ENCODE data around the gene OAF.
A peak's percentile ranks its signal among the peaks of the same experiment; 100 is the strongest.

Gene OAF

DNA sequence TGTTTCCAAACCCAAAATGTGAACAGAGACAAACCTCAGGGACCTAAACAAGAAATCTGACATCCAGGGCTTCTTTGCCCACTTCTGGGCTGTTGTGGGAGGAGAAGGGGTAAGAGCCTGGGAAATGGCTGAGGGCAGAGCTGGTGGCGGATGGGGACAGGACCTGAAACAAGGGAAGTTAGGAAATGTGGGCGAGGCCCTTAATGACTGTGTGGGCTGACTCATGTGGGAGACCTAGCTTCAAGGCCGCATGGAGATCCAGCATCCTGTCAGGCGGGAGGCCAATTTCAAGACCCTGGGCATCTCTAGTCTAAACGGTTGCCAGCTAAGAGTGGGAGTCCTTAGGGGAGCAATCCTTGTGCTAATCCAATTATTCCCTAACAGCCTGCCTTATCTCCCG lies 2.1 kb upstream of the OAF start:
- H3K4me3 ChIP-seq (ENCODE audit: low read length) = no peak overlapping the region
- no peak overlapping the region for H3K9ac ChIP-seq (ENCODE audit: low read depth, low read length)
- no peaks in the 10 kb centered on the region for H3K36me3 ChIP-seq (ENCODE audit: insufficient read depth, low read depth, low read length)
- peaks cover 13% of the 10 kb centered on the region; the same call in 1 of the 2 replicates for H3K4me1 ChIP-seq (ENCODE audit: insufficient read depth, low read length)
- peaks cover 92% of the 10 kb centered on the region for H3K27me3 ChIP-seq (ENCODE audit: insufficient read depth, low read length)
- no peak overlapping the region for H3K27ac ChIP-seq (ENCODE audit: low read length)
- no peaks in the 10 kb centered on the region for H3K9me3 ChIP-seq (ENCODE audit: insufficient read depth, low read depth, low read length)

DNA sequence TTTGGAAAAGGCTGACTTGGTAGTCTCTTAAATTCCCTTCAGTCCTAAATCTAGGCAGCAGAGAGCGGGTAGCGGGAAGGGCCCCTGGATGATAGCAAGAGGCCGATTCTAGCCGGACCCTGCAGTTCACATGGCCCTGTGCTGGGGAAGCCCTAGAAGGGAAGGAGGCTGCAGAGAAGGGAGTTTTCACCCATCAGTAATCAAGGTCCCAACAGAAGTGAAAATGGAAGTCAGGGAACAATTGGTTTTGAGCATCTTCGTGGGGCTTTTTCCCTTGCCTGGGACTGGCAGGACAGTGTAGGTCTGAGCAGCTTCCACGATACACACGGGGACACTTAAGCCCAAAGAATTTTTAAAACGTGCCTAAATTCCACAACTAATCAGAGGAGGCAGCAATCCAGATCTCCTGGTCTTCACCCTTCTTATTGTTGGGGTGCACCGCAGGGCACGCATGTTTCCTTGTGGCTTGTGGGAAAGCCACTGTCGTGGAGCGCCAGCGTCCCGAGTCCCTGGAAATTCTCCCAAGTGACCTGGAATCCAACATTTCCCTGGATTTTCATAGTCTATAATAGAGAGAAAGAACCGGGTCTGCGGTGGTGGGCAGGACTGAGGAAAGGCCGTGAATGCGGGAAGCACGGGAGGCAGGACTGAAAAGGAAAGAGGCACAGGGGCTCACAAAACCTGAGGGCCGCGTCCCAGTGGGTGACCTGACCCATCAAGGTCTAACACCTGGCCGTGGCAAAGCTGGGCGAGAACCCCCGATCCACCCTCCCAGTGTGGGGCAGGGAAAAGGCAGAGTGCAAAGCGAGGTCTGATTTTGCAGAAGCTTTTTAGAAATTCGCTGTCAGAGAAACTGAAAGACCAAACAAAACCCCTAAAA lies 846 bp upstream of the OAF start:
- Histone ChIP-seq H3K9me3 (ENCODE audit: insufficient read depth, low read depth, low read length) (no peaks in the 10 kb centered on the region), H3K9ac (ENCODE audit: low read depth, low read length) (peak overlapping the region; percentile 48; the same call in 1 of the 2 replicates), H3K4me3 (ENCODE audit: low read length) (peak overlapping the region; percentile 75), H3K4me1 (ENCODE audit: insufficient read depth, low read length) (peaks cover 13% of the 10 kb centered on the region; the same call in 1 of the 2 replicates), H3K36me3 (ENCODE audit: insufficient read depth, low read depth, low read length) (no peaks in the 10 kb centered on the region), H3K27ac (ENCODE audit: low read length) (no peak overlapping the region), H3K27me3 (ENCODE audit: insufficient read depth, low read length) (peaks cover 96% of the 10 kb centered on the region)

- H3K27me3 ChIP-seq (ENCODE audit: insufficient read depth, low read length) = peaks cover 96% of the 10 kb centered on the region
- no peak overlapping the region for H3K9ac ChIP-seq (ENCODE audit: low read depth, low read length)
- peak overlapping the region; percentile 75 for H3K4me3 ChIP-seq (ENCODE audit: low read length)
- H3K36me3 ChIP-seq (ENCODE audit: insufficient read depth, low read depth, low read length) = no peaks in the 10 kb centered on the region
- H3K27ac ChIP-seq (ENCODE audit: low read length) = no peak overlapping the region
- peaks cover 13% of the 10 kb centered on the region; the same call in 1 of the 2 replicates for H3K4me1 ChIP-seq (ENCODE audit: insufficient read depth, low read length)
- H3K9me3 ChIP-seq (ENCODE audit: insufficient read depth, low read depth, low read length) = no peaks in the 10 kb centered on the region
Measured at GRCh38 chr11:120211522-120212258, 858 bp downstream of the OAF start.

GRCh38 chr11:120212259-120212878 lies 1.5 kb downstream of the OAF start:
- H3K4me3 ChIP-seq (ENCODE audit: low read length) = peak overlapping the region; percentile 34; the same call in 1 of the 2 replicates

DNA sequence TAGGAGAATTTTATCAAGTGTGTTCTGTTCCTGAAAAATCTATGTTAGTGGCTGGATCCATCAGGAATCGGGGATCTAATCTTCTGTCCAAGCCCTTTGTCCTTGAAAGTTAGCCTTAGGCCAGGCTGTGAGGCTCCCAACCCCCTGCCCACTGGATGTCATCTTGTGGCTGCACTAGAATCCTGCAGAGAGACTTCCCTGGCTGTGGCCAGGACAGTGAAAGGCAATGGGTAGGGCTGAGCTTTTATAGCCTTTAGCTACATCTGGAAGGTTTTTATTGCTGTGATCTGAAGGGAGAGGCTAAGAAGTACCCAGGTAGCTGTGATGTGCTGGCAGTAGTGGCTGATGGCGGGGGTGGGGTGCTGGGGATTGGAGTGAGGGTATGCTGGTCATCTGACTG lies 2.1 kb downstream of the OAF start:
- no peaks in the 10 kb centered on the region for H3K36me3 ChIP-seq (ENCODE audit: insufficient read depth, low read depth, low read length)
- H3K9ac ChIP-seq (ENCODE audit: low read depth, low read length) = no peak overlapping the region
- H3K27me3 ChIP-seq (ENCODE audit: insufficient read depth, low read length) = peaks cover 95% of the 10 kb centered on the region
- H3K4me3 ChIP-seq (ENCODE audit: low read length) = peak overlapping the region; percentile 34; the same call in 1 of the 2 replicates
- peaks cover 13% of the 10 kb centered on the region; the same call in 1 of the 2 replicates for H3K4me1 ChIP-seq (ENCODE audit: insufficient read depth, low read length)
- no peaks in the 10 kb centered on the region for H3K9me3 ChIP-seq (ENCODE audit: insufficient read depth, low read depth, low read length)
- no peak overlapping the region for H3K27ac ChIP-seq (ENCODE audit: low read length)

More at GRCh38 chr11:120212259-120212878, 1.5 kb downstream of the OAF start:
- Histone ChIP-seq H3K9me3 (ENCODE audit: insufficient read depth, low read depth, low read length) (no peaks in the 10 kb centered on the region), H3K4me1 (ENCODE audit: insufficient read depth, low read length) (peaks cover 13% of the 10 kb centered on the region; the same call in 1 of the 2 replicates), H3K27me3 (ENCODE audit: insufficient read depth, low read length) (peaks cover 96% of the 10 kb centered on the region), H3K9ac (ENCODE audit: low read depth, low read length) (no peak overlapping the region), H3K27ac (ENCODE audit: low read length) (no peak overlapping the region), H3K36me3 (ENCODE audit: insufficient read depth, low read depth, low read length) (no peaks in the 10 kb centered on the region)

DNA sequence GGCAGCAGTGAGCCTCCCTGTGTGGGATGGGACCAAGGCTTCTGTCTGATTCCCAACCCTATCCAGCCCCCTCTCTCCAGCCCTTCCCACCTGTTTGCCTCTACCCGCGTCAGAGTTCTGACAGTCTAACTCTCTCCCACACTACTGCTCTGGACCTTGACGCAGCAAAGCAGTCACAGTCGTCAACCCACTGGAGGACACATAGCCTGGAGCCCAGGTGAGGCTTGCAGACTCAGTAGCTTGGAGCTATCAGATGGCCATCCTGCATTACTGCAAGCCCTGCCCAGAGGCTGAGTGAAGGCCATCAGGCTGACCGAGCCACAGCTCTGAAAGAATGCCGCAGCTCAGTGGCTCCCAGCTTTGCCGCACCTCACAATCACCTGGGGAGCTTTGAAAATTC lies 3.7 kb downstream of the OAF start:
- Histone ChIP-seq H3K9me3 (ENCODE audit: insufficient read depth, low read depth, low read length) (no peaks in the 10 kb centered on the region), H3K27ac (ENCODE audit: low read length) (no peak overlapping the region), H3K36me3 (ENCODE audit: insufficient read depth, low read depth, low read length) (no peaks in the 10 kb centered on the region), H3K4me3 (ENCODE audit: low read length) (no peak overlapping the region), H3K9ac (ENCODE audit: low read depth, low read length) (no peak overlapping the region), H3K27me3 (ENCODE audit: insufficient read depth, low read length) (peaks cover 88% of the 10 kb centered on the region), H3K4me1 (ENCODE audit: insufficient read depth, low read length) (peaks cover 13% of the 10 kb centered on the region; the same call in 1 of the 2 replicates)

DNA sequence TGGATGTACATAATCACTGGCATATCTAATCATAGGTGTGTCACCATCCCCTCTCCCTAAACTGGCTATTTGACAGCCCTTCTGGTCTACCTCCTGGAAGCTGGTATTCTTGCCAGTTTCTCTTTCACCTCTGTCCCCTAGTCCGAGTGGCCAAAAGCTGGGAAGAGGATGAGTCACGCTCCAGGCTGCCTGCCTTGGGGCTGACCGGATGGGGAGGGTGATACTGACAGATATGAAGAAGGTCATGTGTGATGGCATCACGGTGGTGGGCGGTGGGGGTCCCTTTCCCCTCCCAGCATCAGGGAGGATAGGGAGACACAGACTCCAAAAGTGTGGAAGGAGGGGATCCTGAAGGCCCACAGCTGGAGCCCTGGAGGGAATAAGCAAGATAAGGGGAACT lies 4.8 kb downstream of the OAF start:
- peaks cover 90% of the 10 kb centered on the region for H3K27me3 ChIP-seq (ENCODE audit: insufficient read depth, low read length)
- H3K9me3 ChIP-seq (ENCODE audit: insufficient read depth, low read depth, low read length) = no peaks in the 10 kb centered on the region
- H3K9ac ChIP-seq (ENCODE audit: low read depth, low read length) = no peak overlapping the region
- H3K27ac ChIP-seq (ENCODE audit: low read length) = no peak overlapping the region
- no peaks in the 10 kb centered on the region for H3K36me3 ChIP-seq (ENCODE audit: insufficient read depth, low read depth, low read length)
- H3K4me1 ChIP-seq (ENCODE audit: insufficient read depth, low read length) = peaks cover 9% of the 10 kb centered on the region; the same call in 1 of the 2 replicates
- H3K4me3 ChIP-seq (ENCODE audit: low read length) = no peak overlapping the region

DNA sequence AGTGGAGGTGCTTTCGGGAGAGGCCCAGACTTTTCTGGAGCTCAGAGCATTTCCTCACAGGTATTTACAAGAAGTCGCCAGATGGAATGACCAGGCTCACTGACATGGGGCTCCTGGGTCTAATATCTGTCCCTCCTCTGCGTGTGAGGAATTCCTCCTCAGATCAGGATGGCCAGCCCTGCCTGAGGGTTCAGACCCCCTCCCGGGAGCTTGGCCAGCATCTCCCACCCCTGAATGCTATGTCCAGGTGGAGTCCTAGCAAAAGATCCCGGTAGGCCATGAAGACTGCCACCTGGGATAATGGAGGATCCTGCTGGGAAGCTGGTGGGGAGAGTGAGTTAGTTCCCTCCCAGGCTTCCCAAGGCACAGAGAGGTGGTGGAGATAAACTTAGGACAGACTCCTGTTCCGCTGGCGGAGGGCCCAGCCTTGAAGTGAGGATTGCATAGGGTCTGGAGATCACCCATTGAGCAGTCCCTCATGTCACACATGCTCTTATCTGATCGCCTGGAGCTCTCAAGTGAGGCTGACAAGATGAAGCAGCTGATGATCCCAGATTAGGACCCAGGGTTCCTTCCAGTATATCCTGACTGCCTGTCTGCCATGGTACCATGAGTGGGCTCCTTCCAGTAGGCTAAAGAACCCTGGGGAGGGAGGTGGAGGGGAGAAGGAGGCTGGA lies 5.7 kb downstream of the OAF start:
- Histone ChIP-seq H3K36me3 (ENCODE audit: insufficient read depth, low read depth, low read length) (no peaks in the 10 kb centered on the region), H3K27me3 (ENCODE audit: insufficient read depth, low read length) (peaks cover 83% of the 10 kb centered on the region), H3K9ac (ENCODE audit: low read depth, low read length) (no peak overlapping the region), H3K9me3 (ENCODE audit: insufficient read depth, low read depth, low read length) (no peaks in the 10 kb centered on the region), H3K27ac (ENCODE audit: low read length) (no peak overlapping the region), H3K4me1 (ENCODE audit: insufficient read depth, low read length) (peaks cover 9% of the 10 kb centered on the region; the same call in 1 of the 2 replicates), H3K4me3 (ENCODE audit: low read length) (no peak overlapping the region)

- H3K4me3 ChIP-seq (ENCODE audit: low read length) = no peak overlapping the region
- H3K4me1 ChIP-seq (ENCODE audit: insufficient read depth, low read length) = peaks cover 8% of the 10 kb centered on the region; the same call in 1 of the 2 replicates
- H3K9ac ChIP-seq (ENCODE audit: low read depth, low read length) = no peak overlapping the region
- no peaks in the 10 kb centered on the region for H3K36me3 ChIP-seq (ENCODE audit: insufficient read depth, low read depth, low read length)
- no peak overlapping the region for H3K27ac ChIP-seq (ENCODE audit: low read length)
- peaks cover 74% of the 10 kb centered on the region for H3K27me3 ChIP-seq (ENCODE audit: insufficient read depth, low read length)
- H3K9me3 ChIP-seq (ENCODE audit: insufficient read depth, low read depth, low read length) = no peaks in the 10 kb centered on the region
Measured at GRCh38 chr11:120217526-120217925, 6.7 kb downstream of the OAF start.

DNA sequence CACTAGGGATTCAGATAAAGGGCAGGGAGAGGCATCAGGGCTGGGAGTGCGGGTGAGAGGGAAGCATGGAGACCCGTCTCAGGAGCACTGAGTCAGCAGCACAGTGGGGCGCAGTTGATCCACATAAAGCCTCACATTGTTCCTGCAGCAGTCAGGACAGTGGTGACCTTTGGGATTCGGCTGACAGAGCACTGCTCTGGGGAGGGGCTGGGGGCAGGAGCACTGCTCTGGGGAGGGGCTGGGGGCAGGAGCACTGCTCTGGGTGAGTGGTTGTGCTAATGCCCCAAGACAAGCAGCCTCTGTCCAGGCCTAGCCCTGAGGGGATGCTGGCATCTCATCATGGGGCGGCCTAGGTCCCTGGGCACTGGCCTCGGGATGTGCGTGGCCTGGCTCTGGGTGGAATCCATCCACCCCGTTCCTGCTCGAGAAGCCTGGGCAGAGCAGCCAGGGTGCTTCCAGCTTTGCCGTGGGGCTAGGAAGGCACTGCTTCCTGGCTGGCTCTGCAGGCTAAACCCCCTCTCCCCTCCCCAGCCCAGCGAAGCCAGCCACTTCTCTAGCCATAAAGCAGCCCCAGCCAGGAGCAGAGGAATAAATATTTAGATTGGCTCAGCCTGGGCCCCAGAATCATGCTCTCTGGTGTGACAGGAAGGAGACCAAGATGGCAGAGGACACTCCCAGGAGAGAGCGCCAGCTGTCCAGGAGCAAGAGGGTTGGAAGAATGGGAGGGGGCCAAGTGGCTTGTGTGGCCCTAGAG lies 7.3 kb downstream of the OAF start:
- no peak overlapping the region for H3K27ac ChIP-seq (ENCODE audit: low read length)
- H3K36me3 ChIP-seq (ENCODE audit: insufficient read depth, low read depth, low read length) = no peaks in the 10 kb centered on the region
- H3K27me3 ChIP-seq (ENCODE audit: insufficient read depth, low read length) = peaks cover 68% of the 10 kb centered on the region
- no peak overlapping the region for H3K9ac ChIP-seq (ENCODE audit: low read depth, low read length)
- no peak overlapping the region for H3K4me3 ChIP-seq (ENCODE audit: low read length)
- H3K4me1 ChIP-seq (ENCODE audit: insufficient read depth, low read length) = peaks cover 2% of the 10 kb centered on the region; the same call in 1 of the 2 replicates
- H3K9me3 ChIP-seq (ENCODE audit: insufficient read depth, low read depth, low read length) = no peaks in the 10 kb centered on the region
